Stimulated activated effector memory CD8-positive, alpha-beta T cell treated with anti-CD3 and anti-CD28 coated beads, Interleukin-12 subunit alpha, Interleukin-12 subunit beta, amount 100 ng/mL, for 72 hours (primary cell): ENCODE results near the gene HMOX2.

Experiments used
- ATAC-seq: fragments of 150-1000 bp; cut with Tn5 transposase; 2 replicates; pipeline ENCODE4 v1.10.0; 2021
- DNase-seq, 2 donors: peaks; one replicate each; pipeline ENCODE4 v3.0.0; 2021 to 2022; ENCODE audit warnings: low spot score in 2 of 2
- H3K27ac Mint-ChIP-seq: one replicate; pipeline ENCODE4 v1.8.0; 2022; ENCODE audit warnings: mild to moderate bottlenecking, mixed read lengths
- H3K36me3 Mint-ChIP-seq: one replicate; pipeline ENCODE4 v1.8.0; 2022; ENCODE audit warnings: mild to moderate bottlenecking, mixed read lengths
- H3K4me1 Mint-ChIP-seq: one replicate; pipeline ENCODE4 v1.8.0; 2022; ENCODE audit warnings: mixed read lengths
- H3K4me3 Mint-ChIP-seq: one replicate; pipeline ENCODE4 v1.8.0; 2022; ENCODE audit warnings: mild to moderate bottlenecking, mixed read lengths
- H3K9me3 Mint-ChIP-seq: one replicate; pipeline ENCODE4 v1.8.0; 2022; ENCODE audit warnings: mixed read lengths

HMOX2 gene

GRCh38 chr16:4538350-4539235 is 62.4 kb downstream of the HMOX2 start, which contains the start of gene CDIP1:
Gene CDIP1 (minus strand): TSS chr16:4538773. CDS start chr16:4514130, 24,643 bp downstream.
- H3K27ac Mint-ChIP-seq, result peak within 1 kb of the TSS; percentile 54
- DNase-seq (peak; percentile 82 to 96), ATAC-seq (peak; percentile 90)
- H3K4me3 Mint-ChIP-seq, result peak within 1 kb of the TSS; percentile 75
- H3K9me3 Mint-ChIP-seq, result peaks cover 5% of the 10 kb centered on the region
- peaks cover 11% of the 10 kb centered on the region for H3K36me3 Mint-ChIP-seq
- H3K4me1 Mint-ChIP-seq, result peaks cover 40% of the 10 kb centered on the region

GRCh38 chr16:4539716-4540284 is 63.6 kb downstream of the HMOX2 start:
- no peak for DNase-seq
- Mint-ChIP-seq H3K27ac (peak overlapping the region; percentile 51), H3K4me3 (no peak overlapping the region), H3K36me3 (peaks cover 11% of the 10 kb centered on the region), H3K9me3 (peaks cover 5% of the 10 kb centered on the region), H3K4me1 (peaks cover 32% of the 10 kb centered on the region)
- no peak for ATAC-seq

- H3K4me3 Mint-ChIP-seq, result no peak overlapping the region
- H3K9me3 Mint-ChIP-seq, result peaks cover 5% of the 10 kb centered on the region
- H3K27ac Mint-ChIP-seq, result no peak overlapping the region
- DNase-seq (no peak), ATAC-seq (no peak)
- peaks cover 7% of the 10 kb centered on the region for H3K36me3 Mint-ChIP-seq
- peaks cover 6% of the 10 kb centered on the region for H3K4me1 Mint-ChIP-seq
These were observed 68.3 kb downstream of the HMOX2 start for GRCh38 chr16:4544473-4544872.

GRCh38 chr16:4548124-4548523 is 71.9 kb downstream of the HMOX2 start:
- Mint-ChIP-seq H3K27ac (no peak overlapping the region), H3K4me3 (no peak overlapping the region), H3K36me3 (peaks cover 7% of the 10 kb centered on the region), H3K4me1 (no peaks in the 10 kb centered on the region), H3K9me3 (no peaks in the 10 kb centered on the region)
- ATAC-seq (no peak), DNase-seq (no peak)

- no peaks in the 10 kb centered on the region for H3K9me3 Mint-ChIP-seq
- no peaks in the 10 kb centered on the region for H3K4me1 Mint-ChIP-seq
- peaks cover 7% of the 10 kb centered on the region for H3K36me3 Mint-ChIP-seq
- ATAC-seq (no peak), DNase-seq (no peak)
- no peak overlapping the region for H3K27ac Mint-ChIP-seq
- H3K4me3 Mint-ChIP-seq, result no peak overlapping the region
These were observed 74.4 kb downstream of the HMOX2 start for GRCh38 chr16:4550591-4550990.

- no peak overlapping the region for H3K4me3 Mint-ChIP-seq
- no peaks in the 10 kb centered on the region for H3K9me3 Mint-ChIP-seq
- ATAC-seq (no peak), DNase-seq (no peak)
- no peaks in the 10 kb centered on the region for H3K4me1 Mint-ChIP-seq
- H3K27ac Mint-ChIP-seq, result no peak overlapping the region
- H3K36me3 Mint-ChIP-seq, result peaks cover 3% of the 10 kb centered on the region
These were observed 76.3 kb downstream of the HMOX2 start for GRCh38 chr16:4552541-4552940.

- Mint-ChIP-seq H3K9me3 (no peaks in the 10 kb centered on the region), H3K36me3 (no peaks in the 10 kb centered on the region), H3K27ac (peak within 1 kb of the TSS; percentile 48), H3K4me1 (no peaks in the 10 kb centered on the region), H3K4me3 (no peak within 1 kb of the TSS)
- no peak for ATAC-seq
- no peak for DNase-seq
These were observed 79.9 kb downstream of the HMOX2 start, which contains the start of gene C16orf96 for GRCh38 chr16:4556112-4556511. Gene C16orf96 (plus strand): TSS chr16:4556340. CDS start chr16:4556490, 150 bp downstream.

GRCh38 chr16:4556580-4556979 is 80.4 kb downstream of the HMOX2 start:
- ATAC-seq (no peak), DNase-seq (no peak)
- H3K36me3 Mint-ChIP-seq, result no peaks in the 10 kb centered on the region
- H3K4me1 Mint-ChIP-seq, result no peaks in the 10 kb centered on the region
- H3K4me3 Mint-ChIP-seq, result no peak overlapping the region
- H3K27ac Mint-ChIP-seq, result peak overlapping the region; percentile 48
- H3K9me3 Mint-ChIP-seq, result no peaks in the 10 kb centered on the region

GRCh38 chr16:4557973-4558372 is 81.8 kb downstream of the HMOX2 start:
- Mint-ChIP-seq H3K9me3 (no peaks in the 10 kb centered on the region), H3K27ac (no peak overlapping the region), H3K4me3 (no peak overlapping the region), H3K4me1 (no peaks in the 10 kb centered on the region), H3K36me3 (no peaks in the 10 kb centered on the region)
- ATAC-seq, result no peak
- no peak for DNase-seq
